AG04450 (cell line): Measurements from ENCODE around the gene SCRN2. TPM values are rescaled to one million over a fixed set of nuclear protein-coding genes. Genes with fewer than 3 reads are reported as not detected.

Experiments used
- CTCF ChIA-PET: fragments of 300-600, 350-600 bp; formaldehyde crosslinking; extraction: SDS; loops from one replicate; lab custom pipeline; 2022; ENCODE audit warnings: antibody characterized with exemption, inconsistent platforms; lab: Charles Lee
- POLR2A ChIA-PET: fragments of 350-600 bp; formaldehyde crosslinking; extraction: SDS; loops from one replicate; lab custom pipeline; 2021; ENCODE audit warnings: antibody characterized with exemption, inconsistent platforms; lab: Yijun Ruan, JAX
- DNase-seq: peaks from one replicate; pipeline ENCODE4 v3.0.0-alpha.2; 2011; ENCODE audit warnings: low read depth, low spot score
- H3K27ac ChIP-seq: one replicate; pipeline ENCODE4 v1.5.1; 2012; ENCODE audit warnings: low read depth, low read length, control low read depth
- H3K27me3 ChIP-seq: one replicate; pipeline ENCODE4 v1.6.0; 2012; ENCODE audit warnings: low read length; ENCODE audit not compliant: control insufficient read depth, insufficient read depth
- H3K4me3 ChIP-seq: 2 replicates; pipeline ENCODE4 v1.5.1; 2011; ENCODE audit warnings: mild to moderate bottlenecking, low read depth, low read length, control low read depth
- H3K9me3 ChIP-seq: 2 replicates; pipeline ENCODE4 v1.5.1; 2012; ENCODE audit warnings: low read length; ENCODE audit not compliant: control insufficient read depth, insufficient read depth
- CTCF ChIP-seq: IDR thresholded peaks from 2 replicates; pipeline ENCODE4 v1.5.1; 2011; ENCODE audit warnings: low read depth, low read length, control low read depth, inconsistent platforms
- polyA plus RNA-seq: library from polyadenylated mRNA; depleted of rRNA; stranded (reverse); fragments of >200 nt; gene quantifications from 2 replicates; pipeline ENCODE4 v1.2.3, GENCODE V29; 2011

The SCRN2 gene
- polyA plus RNA-seq, 1 experiment: 13.3 TPM

DNA sequence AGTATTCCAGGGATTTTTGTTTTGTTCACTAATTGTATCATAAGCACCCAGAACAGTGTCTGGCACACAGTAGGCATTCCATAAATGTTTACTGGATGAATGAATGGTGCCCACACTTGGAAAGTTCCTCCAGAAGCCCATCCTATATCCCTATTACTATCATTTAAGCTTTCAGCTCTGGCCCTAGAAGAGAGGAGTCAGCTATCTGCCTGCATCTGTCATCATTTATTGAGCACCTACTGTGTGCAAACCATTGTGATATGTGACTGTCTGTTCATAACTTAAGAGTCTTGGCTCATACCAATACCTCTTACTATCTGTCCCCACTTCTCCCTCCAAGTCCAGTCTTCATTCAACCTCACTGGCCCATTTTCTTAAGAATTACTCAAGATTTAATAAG, 30.0 kb upstream of the SCRN2 start:
- DNase-seq: no peak
- H3K27me3 ChIP-seq: peaks cover 29% of the 10 kb centered on the region
- no peak for TF ChIP-seq CTCF
- peaks cover 3% of the 10 kb centered on the region; the same call in 1 of the 2 replicates for H3K9me3 ChIP-seq
- ChIA-PET CTCF (interaction anchor here (2.7 kb wide), 1 partner anchor 27 kb away, joined by 11 read pairs; no protein-coding TSS in a partner anchor), POLR2A (no interaction called here)
- H3K27ac ChIP-seq: no peak overlapping the region
- H3K4me3 ChIP-seq: no peak overlapping the region

DNA sequence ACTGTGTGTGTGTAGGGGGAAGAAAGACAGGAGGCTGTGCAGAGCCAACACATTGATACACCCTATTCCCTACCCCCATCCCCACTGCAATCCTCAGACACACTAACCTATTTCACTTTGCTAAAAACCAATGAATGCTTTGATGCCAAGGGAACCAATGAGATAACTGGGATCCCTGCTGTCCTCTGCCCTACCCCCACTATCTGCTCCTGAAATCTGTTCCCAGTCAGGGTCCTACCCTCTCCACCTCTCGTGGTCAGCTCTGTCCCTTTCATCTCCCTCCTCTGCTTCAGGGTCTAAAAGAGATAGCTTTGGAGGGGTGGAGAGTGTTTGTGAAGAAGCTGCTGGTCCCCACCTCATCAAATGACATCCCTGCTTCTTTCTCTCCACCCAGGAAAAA, 29.0 kb upstream of the SCRN2 start:
- DNase-seq: no peak
- no peak for TF ChIP-seq CTCF
- POLR2A ChIA-PET: no interaction called here
- no peak overlapping the region for H3K27ac ChIP-seq
- peaks cover 26% of the 10 kb centered on the region for H3K27me3 ChIP-seq
- CTCF ChIA-PET: interaction anchor here (1.3 to 2.7 kb wide), 2 partner anchors 26 to 28 kb away, joined by 4 to 11 read pairs; partner anchors contain the start of gene SCRN2
- no peak overlapping the region for H3K4me3 ChIP-seq
- H3K9me3 ChIP-seq: peaks cover 3% of the 10 kb centered on the region; the same call in 1 of the 2 replicates

GRCh38 chr17:47869114-47869513, 28.0 kb upstream of the SCRN2 start:
- DNase-seq: no peak
- Histone ChIP-seq H3K27ac (no peak overlapping the region), H3K9me3 (peaks cover 3% of the 10 kb centered on the region; the same call in 1 of the 2 replicates), H3K4me3 (no peak overlapping the region), H3K27me3 (peaks cover 26% of the 10 kb centered on the region)
- ChIA-PET POLR2A (no interaction called here), CTCF (interaction anchor here (0.7 kb wide), 1 partner anchor 22 kb away, joined by 3 read pairs; no protein-coding TSS in a partner anchor)
- TF ChIP-seq CTCF: no peak

DNA sequence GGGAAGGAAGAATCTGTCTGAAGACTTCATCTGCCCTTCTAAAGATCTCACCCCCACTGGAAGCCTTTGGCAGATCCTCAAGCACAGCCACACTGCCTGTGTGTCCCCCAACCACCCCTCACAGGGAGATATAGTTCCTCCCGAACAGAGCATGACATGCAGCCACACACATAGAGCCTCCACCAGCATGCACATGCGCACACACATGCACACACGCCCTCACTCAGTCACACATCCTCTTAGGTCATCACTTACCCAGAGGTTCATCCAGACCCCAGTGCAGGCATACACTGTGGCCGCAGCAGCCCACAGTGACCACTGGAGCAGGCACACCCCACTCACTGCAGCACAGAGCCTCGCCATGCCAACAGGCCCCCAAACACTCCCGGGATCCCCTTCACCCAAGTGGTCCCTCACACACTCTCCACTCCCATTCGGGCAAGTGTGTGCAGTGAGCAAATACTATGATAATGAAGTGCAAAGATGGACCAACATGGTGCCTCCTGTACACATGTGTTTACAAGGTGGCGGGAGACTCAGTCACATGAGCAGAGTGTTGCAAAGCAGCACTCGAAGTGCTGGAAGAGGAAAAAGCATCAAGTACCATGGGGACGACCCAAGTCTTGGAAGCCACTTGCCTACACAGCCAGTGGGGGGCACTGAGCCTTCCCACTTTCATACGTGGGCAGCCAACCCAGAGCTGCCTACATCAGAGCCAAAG, 26.9 kb upstream of the SCRN2 start:
- ChIA-PET POLR2A (interaction anchor here (0.6 kb wide), 1 partner anchor 128 kb away, joined by 4 read pairs; no protein-coding TSS in a partner anchor), CTCF (no interaction called here)
- Histone ChIP-seq H3K27me3 (peaks cover 18% of the 10 kb centered on the region), H3K4me3 (no peak overlapping the region), H3K9me3 (peaks cover 9% of the 10 kb centered on the region), H3K27ac (no peak overlapping the region)
- no peak for DNase-seq
- no peak for TF ChIP-seq CTCF

GRCh38 chr17:47866941-47867340, 25.9 kb upstream of the SCRN2 start:
- DNase-seq: no peak
- TF ChIP-seq CTCF: no peak
- Histone ChIP-seq H3K9me3 (peaks cover 9% of the 10 kb centered on the region), H3K27me3 (peaks cover 8% of the 10 kb centered on the region), H3K27ac (no peak overlapping the region), H3K4me3 (no peak overlapping the region)
- POLR2A ChIA-PET: no interaction called here
- CTCF ChIA-PET: no interaction called here
